HL-60 (cell line): ENCODE results near the gene GMDS.

Experiments used
- DNase-seq, 2 experiments: peaks; one replicate each; pipeline ENCODE4 v3.0.0-alpha.2; 2010 to 2020; ENCODE audit warnings: low read depth in 1 of 2, low spot score in 1 of 2
- H3K27ac ChIP-seq: fragments of 250-450 bp; sonication (Bioruptor Pico); replicated peaks from 2 replicates; pipeline ENCODE4 v1.5.1; 2020; ENCODE audit warnings: mild to moderate bottlenecking, moderate library complexity
- H3K27me3 ChIP-seq: fragments of 250-450 bp; sonication (Bioruptor Pico); 2 replicates; pipeline ENCODE4 v1.5.1; 2021; ENCODE audit warnings: mild to moderate bottlenecking, moderate library complexity; ENCODE audit not compliant: insufficient read depth, poor library complexity, severe bottlenecking
- H3K4me3 ChIP-seq: replicated peaks from 2 replicates; pipeline ENCODE4 v1.5.1; 2011; ENCODE audit warnings: mild to moderate bottlenecking, control low read depth, low read length; ENCODE audit not compliant: insufficient read depth
- GABPA ChIP-seq: IDR thresholded peaks from 2 replicates; pipeline ENCODE4 v1.6.1; 2012; ENCODE audit warnings: low read depth
- POLR2AphosphoS5 ChIP-seq: IDR thresholded peaks from 2 replicates; pipeline ENCODE4 v1.6.1; 2012; ENCODE audit warnings: low read depth
- SPI1 ChIP-seq: IDR thresholded peaks from 2 replicates; pipeline ENCODE4 v1.6.1; 2012; ENCODE audit warnings: low read depth, mild to moderate bottlenecking, borderline replicate concordance
- TF ChIP-seq, protein P1 (sequence below): IDR thresholded peaks from one replicate; pipeline ENCODE4 v1.5.1; 2011; ENCODE audit warnings: low read length, control low read depth, inconsistent platforms; ENCODE audit not compliant: insufficient read depth
- TF ChIP-seq, protein P2 (sequence below): IDR thresholded peaks from 2 replicates; pipeline ENCODE4 v1.6.1; 2012; ENCODE audit warnings: low read depth; ENCODE audit not compliant: insufficient replicate concordance

The GMDS gene

DNA sequence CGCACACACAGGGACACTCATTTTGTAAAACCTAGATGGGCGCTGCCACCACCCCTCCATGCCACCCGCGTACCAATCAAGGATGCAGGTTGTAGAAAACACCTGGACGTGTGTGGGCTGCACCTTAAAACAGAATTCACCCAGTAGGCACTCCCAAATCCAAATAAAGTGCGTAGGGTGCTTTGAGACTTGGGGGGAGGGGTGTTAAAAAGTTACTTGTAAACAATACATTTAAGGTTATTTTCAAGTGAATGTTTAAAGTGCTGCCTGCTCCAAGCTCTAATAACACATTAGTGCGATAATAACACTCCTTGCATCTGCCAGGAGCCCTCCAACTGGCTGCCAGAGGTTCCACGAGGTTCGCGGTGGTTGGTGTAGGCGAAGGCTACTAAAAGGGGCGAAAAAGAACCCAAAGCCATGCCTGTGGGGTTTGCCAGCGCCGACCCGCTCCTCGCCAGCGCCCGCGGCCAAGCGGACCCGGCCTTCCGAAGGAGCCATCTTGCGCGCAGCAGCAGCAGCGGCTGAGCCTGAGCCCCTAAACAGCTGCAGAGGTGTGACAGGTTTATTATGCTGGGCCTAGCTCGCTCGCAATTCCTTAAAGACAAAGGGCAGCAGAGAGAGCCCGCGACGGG is 624.2 kb downstream of the GMDS start:
- no peak for DNase-seq
- H3K27ac ChIP-seq, result no peak overlapping the region
- H3K4me3 ChIP-seq, result no peak overlapping the region
- peaks cover 31% of the 10 kb centered on the region for H3K27me3 ChIP-seq
- TF ChIP-seq, protein P1, sequence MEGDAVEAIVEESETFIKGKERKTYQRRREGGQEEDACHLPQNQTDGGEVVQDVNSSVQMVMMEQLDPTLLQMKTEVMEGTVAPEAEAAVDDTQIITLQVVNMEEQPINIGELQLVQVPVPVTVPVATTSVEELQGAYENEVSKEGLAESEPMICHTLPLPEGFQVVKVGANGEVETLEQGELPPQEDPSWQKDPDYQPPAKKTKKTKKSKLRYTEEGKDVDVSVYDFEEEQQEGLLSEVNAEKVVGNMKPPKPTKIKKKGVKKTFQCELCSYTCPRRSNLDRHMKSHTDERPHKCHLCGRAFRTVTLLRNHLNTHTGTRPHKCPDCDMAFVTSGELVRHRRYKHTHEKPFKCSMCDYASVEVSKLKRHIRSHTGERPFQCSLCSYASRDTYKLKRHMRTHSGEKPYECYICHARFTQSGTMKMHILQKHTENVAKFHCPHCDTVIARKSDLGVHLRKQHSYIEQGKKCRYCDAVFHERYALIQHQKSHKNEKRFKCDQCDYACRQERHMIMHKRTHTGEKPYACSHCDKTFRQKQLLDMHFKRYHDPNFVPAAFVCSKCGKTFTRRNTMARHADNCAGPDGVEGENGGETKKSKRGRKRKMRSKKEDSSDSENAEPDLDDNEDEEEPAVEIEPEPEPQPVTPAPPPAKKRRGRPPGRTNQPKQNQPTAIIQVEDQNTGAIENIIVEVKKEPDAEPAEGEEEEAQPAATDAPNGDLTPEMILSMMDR, result no peak
- TF ChIP-seq, protein P2, sequence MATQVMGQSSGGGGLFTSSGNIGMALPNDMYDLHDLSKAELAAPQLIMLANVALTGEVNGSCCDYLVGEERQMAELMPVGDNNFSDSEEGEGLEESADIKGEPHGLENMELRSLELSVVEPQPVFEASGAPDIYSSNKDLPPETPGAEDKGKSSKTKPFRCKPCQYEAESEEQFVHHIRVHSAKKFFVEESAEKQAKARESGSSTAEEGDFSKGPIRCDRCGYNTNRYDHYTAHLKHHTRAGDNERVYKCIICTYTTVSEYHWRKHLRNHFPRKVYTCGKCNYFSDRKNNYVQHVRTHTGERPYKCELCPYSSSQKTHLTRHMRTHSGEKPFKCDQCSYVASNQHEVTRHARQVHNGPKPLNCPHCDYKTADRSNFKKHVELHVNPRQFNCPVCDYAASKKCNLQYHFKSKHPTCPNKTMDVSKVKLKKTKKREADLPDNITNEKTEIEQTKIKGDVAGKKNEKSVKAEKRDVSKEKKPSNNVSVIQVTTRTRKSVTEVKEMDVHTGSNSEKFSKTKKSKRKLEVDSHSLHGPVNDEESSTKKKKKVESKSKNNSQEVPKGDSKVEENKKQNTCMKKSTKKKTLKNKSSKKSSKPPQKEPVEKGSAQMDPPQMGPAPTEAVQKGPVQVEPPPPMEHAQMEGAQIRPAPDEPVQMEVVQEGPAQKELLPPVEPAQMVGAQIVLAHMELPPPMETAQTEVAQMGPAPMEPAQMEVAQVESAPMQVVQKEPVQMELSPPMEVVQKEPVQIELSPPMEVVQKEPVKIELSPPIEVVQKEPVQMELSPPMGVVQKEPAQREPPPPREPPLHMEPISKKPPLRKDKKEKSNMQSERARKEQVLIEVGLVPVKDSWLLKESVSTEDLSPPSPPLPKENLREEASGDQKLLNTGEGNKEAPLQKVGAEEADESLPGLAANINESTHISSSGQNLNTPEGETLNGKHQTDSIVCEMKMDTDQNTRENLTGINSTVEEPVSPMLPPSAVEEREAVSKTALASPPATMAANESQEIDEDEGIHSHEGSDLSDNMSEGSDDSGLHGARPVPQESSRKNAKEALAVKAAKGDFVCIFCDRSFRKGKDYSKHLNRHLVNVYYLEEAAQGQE, result no peak
- TF ChIP-seq SPI1, result no peak
- TF ChIP-seq POLR2AphosphoS5, result no peak
- no peak for TF ChIP-seq GABPA

DNA sequence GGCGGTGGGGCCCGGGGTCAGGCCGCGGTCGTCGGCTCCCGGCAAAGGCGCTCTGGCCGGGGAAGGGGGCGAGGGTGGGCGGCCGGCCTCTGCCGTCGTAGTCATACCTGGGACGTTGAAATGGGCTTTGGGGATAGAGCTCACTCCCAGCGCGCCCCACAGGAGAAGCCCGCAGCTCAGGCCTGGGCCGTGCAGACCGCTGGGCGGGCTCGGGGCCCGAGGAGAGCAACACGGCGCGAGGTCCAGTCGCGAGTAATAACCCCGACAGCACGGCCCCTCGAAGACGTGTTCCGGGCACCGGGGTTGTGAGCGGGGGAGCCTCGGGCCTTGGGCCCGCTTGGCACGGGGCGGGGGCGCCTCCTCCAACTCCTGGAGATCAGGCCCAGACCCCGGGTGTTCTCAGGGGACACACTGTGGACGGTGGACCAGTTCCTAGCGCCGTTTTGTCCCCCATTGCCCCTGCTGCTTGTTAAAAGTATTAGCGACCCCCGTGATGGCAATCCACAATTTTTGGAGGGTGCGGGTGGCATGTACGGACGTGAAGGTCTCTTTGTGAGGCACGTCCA is 624.8 kb downstream of the GMDS start:
- DNase-seq, result no peak
- TF ChIP-seq GABPA (no peak), POLR2AphosphoS5 (no peak), SPI1 (no peak)
- TF ChIP-seq, protein P1, result no peak
- TF ChIP-seq, protein P2, result no peak
- H3K4me3 ChIP-seq, result no peak overlapping the region
- peaks cover 29% of the 10 kb centered on the region for H3K27me3 ChIP-seq
- H3K27ac ChIP-seq, result no peak overlapping the region

DNA sequence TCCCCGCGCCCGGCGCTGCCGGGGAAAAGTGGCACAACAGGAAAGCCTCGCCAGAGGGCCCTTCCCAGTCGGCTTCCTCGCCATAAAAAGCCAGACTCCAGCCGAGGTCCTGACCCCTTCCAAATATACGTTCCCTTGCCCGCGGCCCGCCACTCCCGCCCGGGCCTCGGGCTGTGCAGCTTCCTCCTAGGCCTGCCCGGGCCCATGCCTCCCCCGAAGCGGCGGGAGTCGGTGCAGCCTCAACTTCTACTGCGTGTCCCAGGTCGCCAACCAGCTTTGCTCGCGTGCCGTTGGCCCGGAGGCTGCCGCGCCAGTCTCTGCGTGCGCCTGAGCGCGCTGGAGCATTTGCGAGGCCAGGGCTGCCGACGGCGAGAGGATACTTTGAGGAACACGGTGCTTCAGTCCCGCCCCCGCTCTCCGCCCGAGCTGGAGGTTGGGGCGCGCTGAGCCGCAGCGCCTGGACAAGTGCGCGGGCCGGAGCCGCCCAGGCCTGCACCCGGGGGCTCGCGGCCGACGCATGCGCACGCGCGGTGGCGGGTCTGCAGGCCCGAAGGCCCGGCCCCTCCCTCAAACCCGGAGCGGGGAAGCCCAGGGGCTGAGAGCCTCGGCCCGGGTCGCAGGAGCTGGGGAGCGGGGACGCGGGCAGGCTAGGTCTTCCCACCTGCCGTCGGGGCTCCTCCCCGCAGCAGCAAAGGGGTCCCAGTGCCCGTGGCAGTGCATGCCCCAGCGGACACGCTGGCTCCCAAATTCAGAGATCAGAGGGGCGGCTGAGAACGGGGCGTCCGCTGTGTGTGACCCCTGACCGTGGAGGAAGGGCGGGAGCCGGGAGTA is 625.5 kb downstream of the GMDS start:
- Histone ChIP-seq H3K27ac (no peak overlapping the region), H3K27me3 (peaks cover 28% of the 10 kb centered on the region), H3K4me3 (no peak overlapping the region)
- TF ChIP-seq, protein P2, result no peak
- peak; percentile 2; the same call in 1 of the 2 replicates for TF ChIP-seq SPI1
- DNase-seq, result peak in 1 of 2 experiments; percentile 65
